Neural progenitor cell (in vitro differentiated cells): ENCODE data around the gene SNN.

Experiments
- CTCF ChIP-seq: fragments of 200-600 bp; sonication (generic); IDR thresholded peaks from 2 replicates; pipeline ENCODE4 v1.5.1; 2017; ENCODE audit warnings: antibody characterized with exemption, mild to moderate bottlenecking
- EZH2phosphoT487 ChIP-seq: fragments of 200-600 bp; sonication (generic); IDR thresholded peaks from 2 replicates; pipeline ENCODE4 v1.6.1; 2017; ENCODE audit warnings: antibody characterized with exemption

- TF ChIP-seq CTCF (no peak), EZH2phosphoT487 (no peak)
These were observed 5.7 kb upstream of the SNN start for GRCh38 chr16:11662582-11662981.
